Esophagus mucosa (tissue), 1 donor: ENCODE data around the gene SUGCT. TPM values are rescaled to one million over a fixed set of nuclear protein-coding genes. Genes with fewer than 3 reads are reported as not detected.

Experiments
- ATAC-seq: fragments of 200-7000 bp; cut with Tn5 transposase; one replicate; pipeline ENCODE4 v1.9.1; 2020
- total RNA-seq: library from RNA; stranded (reverse); gene quantifications from one replicate; pipeline ENCODE4 v1.2.4, GENCODE V29; 2023
- donor health status: DM: yes; HTN: yes; CAD: no.

SUGCT gene
- total RNA-seq, 1 donor from 2014 or later, result 8.2 TPM

- no peak for ATAC-seq
These were observed 612.2 kb downstream of the SUGCT start for GRCh38 chr7:40746841-40747556.

GRCh38 chr7:40747856-40748255, 613.1 kb downstream of the SUGCT start:
- ATAC-seq, result no peak

GRCh38 chr7:40749877-40750276, 615.1 kb downstream of the SUGCT start:
- no peak for ATAC-seq

GRCh38 chr7:40753455-40753854, 618.6 kb downstream of the SUGCT start:
- ATAC-seq, result no peak

GRCh38 chr7:40755438-40755837, 620.6 kb downstream of the SUGCT start:
- no peak for ATAC-seq

- ATAC-seq, result no peak
These were observed 622.3 kb downstream of the SUGCT start for GRCh38 chr7:40757109-40757508.

- no peak for ATAC-seq
These were observed 623.8 kb downstream of the SUGCT start for GRCh38 chr7:40758590-40758989.

- ATAC-seq, result no peak
These were observed 625.6 kb downstream of the SUGCT start for GRCh38 chr7:40760293-40760964.

GRCh38 chr7:40760987-40761386, 626.2 kb downstream of the SUGCT start:
- no peak for ATAC-seq

GRCh38 chr7:40761762-40762560, 627.2 kb downstream of the SUGCT start:
- ATAC-seq, result no peak

- ATAC-seq, result no peak
These were observed 628.8 kb downstream of the SUGCT start for GRCh38 chr7:40763319-40764287.

GRCh38 chr7:40765639-40766038, 630.8 kb downstream of the SUGCT start:
- ATAC-seq, result no peak

GRCh38 chr7:40772096-40772495, 637.3 kb downstream of the SUGCT start:
- ATAC-seq, result no peak

- no peak for ATAC-seq
These were observed 638.9 kb downstream of the SUGCT start for GRCh38 chr7:40773656-40774055.

- no peak for ATAC-seq
These were observed 641.1 kb downstream of the SUGCT start for GRCh38 chr7:40775877-40776276.

- ATAC-seq, result no peak
These were observed 643.0 kb downstream of the SUGCT start for GRCh38 chr7:40777730-40778312.

GRCh38 chr7:40780460-40780859, 645.7 kb downstream of the SUGCT start:
- ATAC-seq, result no peak

GRCh38 chr7:40782836-40783235, 648.0 kb downstream of the SUGCT start:
- ATAC-seq, result no peak

GRCh38 chr7:40784176-40784575, 649.4 kb downstream of the SUGCT start:
- no peak for ATAC-seq

GRCh38 chr7:40786909-40787308, 652.1 kb downstream of the SUGCT start:
- no peak for ATAC-seq

GRCh38 chr7:40793132-40793531, 658.3 kb downstream of the SUGCT start:
- no peak for ATAC-seq

- ATAC-seq, result no peak
These were observed 660.8 kb downstream of the SUGCT start for GRCh38 chr7:40795607-40796006.
